ENCODE results near the gene FARSA. TPM values are rescaled to one million over a fixed set of nuclear protein-coding genes. Genes with fewer than 3 reads are reported as not detected.
"Not testable (repeated sequence)": the region's sequence is repeated elsewhere in the genome, so short reads cannot be mapped to it uniquely, and the experiment has no call there.

The FARSA gene
- total and polyA plus RNA-seq, 5 donors = 32.6 to 44.8 (median 42.4) TPM

- H3K27me3 ChIP-seq (ENCODE audit: control insufficient read depth, insufficient read depth) = no peaks in the 10 kb centered on the region
- H3K9me3 ChIP-seq (ENCODE audit: control insufficient read depth, low read length) = no peaks in the 10 kb centered on the region
- no peak within 1 kb of the TSS for H3K4me3 ChIP-seq (ENCODE audit: low read length)
- 42% methylated on average over 14 of the region's 14 CpGs for WGBS
- H3K4me1 ChIP-seq (ENCODE audit: control insufficient read depth, insufficient read depth, low read length) = no peaks in the 10 kb centered on the region
- ATAC-seq = peak; percentile 41 to 66
- DNase-seq = peak; percentile 53 to 89 (median 67)
- intact Hi-C loops (cut with DNase I) = loop anchor here in 1 of 4 donors (10.0 kb wide), 1 partner anchor 85 kb away; the partner anchor contains the start of genes DNASE2 and KLF1
- peak within 1 kb of the TSS; percentile 44 for H3K27ac ChIP-seq (ENCODE audit: low read length)
Observed at GRCh38 chr19:12969292-12969988, 35.9 kb upstream of the FARSA start, which contains the start of gene DAND5. DAND5 (plus strand) TSS chr19:12969576; CDS start chr19:12969661, 85 bp downstream.

- Histone ChIP-seq H3K4me3 (ENCODE audit: low read length) (no peak overlapping the region), H3K27me3 (ENCODE audit: control insufficient read depth, insufficient read depth) (no peaks in the 10 kb centered on the region), H3K9me3 (ENCODE audit: control insufficient read depth, low read length) (no peaks in the 10 kb centered on the region), H3K27ac (ENCODE audit: low read length) (no peak overlapping the region), H3K4me1 (ENCODE audit: control insufficient read depth, insufficient read depth, low read length) (no peaks in the 10 kb centered on the region)
- intact Hi-C loops (cut with DNase I) = loop anchor here in 1 of 4 donors (10.0 kb wide), 1 partner anchor 83 kb away; the partner anchor contains the start of genes DNASE2 and KLF1
- WGBS = 95% methylated on average over 5 of the region's 5 CpGs
- DNase-seq (no peak), ATAC-seq (no peak)
Observed at GRCh38 chr19:12967907-12968306, 34.4 kb upstream of the FARSA start.

GRCh38 chr19:12965812-12966135 is 32.3 kb upstream of the FARSA start:
- DNase-seq (no peak), ATAC-seq (no peak)
- intact Hi-C loops (cut with DNase I) = loop anchor here in 1 of 4 donors (10.0 kb wide), 1 partner anchor 81 kb away; the partner anchor contains the start of genes DNASE2 and KLF1
- no peak overlapping the region for H3K27ac ChIP-seq (ENCODE audit: low read length)
- H3K9me3 ChIP-seq (ENCODE audit: control insufficient read depth, low read length) = no peaks in the 10 kb centered on the region
- no peaks in the 10 kb centered on the region for H3K27me3 ChIP-seq (ENCODE audit: control insufficient read depth, insufficient read depth)
- 50% methylated on average over 8 of the region's 8 CpGs for WGBS
- no peak overlapping the region for H3K4me3 ChIP-seq (ENCODE audit: low read length)
- H3K4me1 ChIP-seq (ENCODE audit: control insufficient read depth, insufficient read depth, low read length) = no peaks in the 10 kb centered on the region

GRCh38 chr19:12965017-12965811 is 31.7 kb upstream of the FARSA start:
- 1% methylated on average over 34 of the region's 34 CpGs for WGBS

GRCh38 chr19:12959481-12959880 is 26.0 kb upstream of the FARSA start:
- H3K27me3 ChIP-seq (ENCODE audit: control insufficient read depth, insufficient read depth) = no peaks in the 10 kb centered on the region
- H3K4me1 ChIP-seq (ENCODE audit: control insufficient read depth, insufficient read depth, low read length) = no peaks in the 10 kb centered on the region
- no peak for ATAC-seq
- intact Hi-C loops (cut with DNase I) = no loop called here
- no peaks in the 10 kb centered on the region for H3K9me3 ChIP-seq (ENCODE audit: control insufficient read depth, low read length)
- 69% methylated on average over 6 of the region's 6 CpGs for WGBS
- DNase-seq = no peak
- H3K4me3 ChIP-seq (ENCODE audit: low read length) = no peak overlapping the region
- H3K27ac ChIP-seq (ENCODE audit: low read length) = no peak overlapping the region

More at GRCh38 chr19:12965017-12965811, 31.7 kb upstream of the FARSA start:
- ATAC-seq (peak; percentile 92 to 94), DNase-seq (peak; percentile 82 to 93 (median 93))
- H3K27ac ChIP-seq (ENCODE audit: low read length) = peak overlapping the region; percentile 13
- H3K9me3 ChIP-seq (ENCODE audit: control insufficient read depth, low read length) = no peaks in the 10 kb centered on the region
- intact Hi-C loops (cut with DNase I) = loop anchor here in 1 of 4 donors (10.0 kb wide), 1 partner anchor 80 kb away; the partner anchor contains the start of genes DNASE2 and KLF1
- H3K4me1 ChIP-seq (ENCODE audit: control insufficient read depth, insufficient read depth, low read length) = no peaks in the 10 kb centered on the region
- H3K4me3 ChIP-seq (ENCODE audit: low read length) = peak overlapping the region; percentile 63
- no peaks in the 10 kb centered on the region for H3K27me3 ChIP-seq (ENCODE audit: control insufficient read depth, insufficient read depth)

GRCh38 chr19:12957389-12957952 is 24.0 kb upstream of the FARSA start:
- ATAC-seq (peak in 1 of 2 donors; percentile 6), DNase-seq (peak in 2 of 3 donors; percentile 59 to 68)
- H3K27ac ChIP-seq (ENCODE audit: low read length) = peak overlapping the region; percentile 62
- H3K4me1 ChIP-seq (ENCODE audit: control insufficient read depth, insufficient read depth, low read length); intact Hi-C loops (cut with DNase I); H3K27me3 ChIP-seq (ENCODE audit: control insufficient read depth, insufficient read depth); H3K9me3 ChIP-seq (ENCODE audit: control insufficient read depth, low read length): not testable (repeated sequence)
- peak overlapping the region; percentile 71 for H3K4me3 ChIP-seq (ENCODE audit: low read length)
- WGBS = 32% methylated on average over 31 of the region's 31 CpGs

- DNase-seq (peak; percentile 85 to 94 (median 93)), ATAC-seq (peak; percentile 90 to 92)
- WGBS = 3% methylated on average over 84 of the region's 84 CpGs
- Histone ChIP-seq H3K4me1 (ENCODE audit: control insufficient read depth, insufficient read depth, low read length) (peaks cover 7% of the 10 kb centered on the region), H3K27me3 (ENCODE audit: control insufficient read depth, insufficient read depth) (no peaks in the 10 kb centered on the region), H3K27ac (ENCODE audit: low read length) (peak within 1 kb of the TSS; percentile 62), H3K4me3 (ENCODE audit: low read length) (peak within 1 kb of the TSS; percentile 71), H3K9me3 (ENCODE audit: control insufficient read depth, low read length) (no peaks in the 10 kb centered on the region)
- intact Hi-C loops (cut with DNase I) = no loop called here
Observed at GRCh38 chr19:12956446-12957388, 23.2 kb upstream of the FARSA start, which contains the start of gene GADD45GIP1. GADD45GIP1 (minus strand) TSS chr19:12957223; CDS start chr19:12957212, 11 bp downstream.

GRCh38 chr19:12955996-12956395 is 22.5 kb upstream of the FARSA start:
- peaks cover 7% of the 10 kb centered on the region for H3K4me1 ChIP-seq (ENCODE audit: control insufficient read depth, insufficient read depth, low read length)
- no peaks in the 10 kb centered on the region for H3K27me3 ChIP-seq (ENCODE audit: control insufficient read depth, insufficient read depth)
- H3K9me3 ChIP-seq (ENCODE audit: control insufficient read depth, low read length) = no peaks in the 10 kb centered on the region
- H3K27ac ChIP-seq (ENCODE audit: low read length) = no peak overlapping the region
- intact Hi-C loops (cut with DNase I) = no loop called here
- no peak overlapping the region for H3K4me3 ChIP-seq (ENCODE audit: low read length)
- 55% methylated on average over 12 of the region's 12 CpGs for WGBS
- no peak for ATAC-seq
- no peak for DNase-seq

- H3K27me3 ChIP-seq (ENCODE audit: control insufficient read depth, insufficient read depth); intact Hi-C loops (cut with DNase I); ATAC-seq; H3K9me3 ChIP-seq (ENCODE audit: control insufficient read depth, low read length); H3K4me1 ChIP-seq (ENCODE audit: control insufficient read depth, insufficient read depth, low read length); H3K4me3 ChIP-seq (ENCODE audit: low read length); DNase-seq; H3K27ac ChIP-seq (ENCODE audit: low read length): not testable (repeated sequence)
- 86% methylated on average over 9 of the region's 9 CpGs for WGBS
Observed at GRCh38 chr19:12955575-12955974, 22.1 kb upstream of the FARSA start.

GRCh38 chr19:12954612-12954962 is 21.1 kb upstream of the FARSA start:
- 13% methylated on average over 1 of the region's 1 CpG for WGBS
- no peak for DNase-seq
- Histone ChIP-seq H3K4me1 (ENCODE audit: control insufficient read depth, insufficient read depth, low read length) (peaks cover 7% of the 10 kb centered on the region), H3K9me3 (ENCODE audit: control insufficient read depth, low read length) (no peaks in the 10 kb centered on the region), H3K27ac (ENCODE audit: low read length) (no peak overlapping the region), H3K27me3 (ENCODE audit: control insufficient read depth, insufficient read depth) (no peaks in the 10 kb centered on the region), H3K4me3 (ENCODE audit: low read length) (no peak overlapping the region)
- no peak for ATAC-seq
- intact Hi-C loops (cut with DNase I) = no loop called here

All from right cardiac atrium (tissue), 5 donors.